ENCODE results near the gene MTTP. TPM values are rescaled to one million over a fixed set of nuclear protein-coding genes. Genes with fewer than 3 reads are reported as not detected.

Gene MTTP
- total and polyA plus RNA-seq, 2 experiments from 2014 or later = 0.08 to 0.14 TPM

DNA sequence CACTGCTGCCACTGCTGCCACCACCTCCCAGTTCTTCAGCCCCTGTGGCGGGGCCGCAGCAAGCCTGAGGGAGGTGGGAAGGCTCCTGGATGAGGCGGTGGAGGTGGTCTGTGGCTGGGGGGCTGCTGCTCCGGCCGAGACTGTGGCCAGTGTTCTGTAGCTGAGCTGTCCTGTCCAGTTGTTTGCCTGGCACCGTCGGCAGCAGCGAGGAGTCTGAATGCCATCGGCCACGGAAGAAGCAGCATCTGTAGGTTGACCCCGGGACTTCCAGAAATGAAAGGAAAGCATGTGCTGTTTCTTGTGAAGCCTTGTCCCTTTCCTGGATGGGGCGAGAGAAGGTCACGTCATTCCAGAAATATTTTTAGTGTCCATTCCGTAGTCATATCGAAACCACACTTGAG is 79.7 kb downstream of the MTTP start:
- H3K27me3 ChIP-seq (ENCODE audit: insufficient read depth) = no peaks in the 10 kb centered on the region
- DNase-seq (ENCODE audit: low spot score) = no peak
- H3K4me1 ChIP-seq (ENCODE audit: insufficient read depth) = no peaks in the 10 kb centered on the region
- no peaks in the 10 kb centered on the region for H3K36me3 Mint-ChIP-seq (ENCODE audit: low read depth)
- no peaks in the 10 kb centered on the region for H3K36me3 ChIP-seq (ENCODE audit: insufficient read depth)
- H3K4me1 Mint-ChIP-seq = no peaks in the 10 kb centered on the region; the same call in 2 of the 3 replicates
- no peaks in the 10 kb centered on the region for H3K9me2 ChIP-seq (ENCODE audit: insufficient read depth)
- H3K27ac ChIP-seq (ENCODE audit: low read depth) = no peak overlapping the region
- no peaks in the 10 kb centered on the region for H4K20me1 ChIP-seq (replicated peaks; ENCODE audit: insufficient read depth)
- no peak for ATAC-seq
- H3K4me3 Mint-ChIP-seq = no peak overlapping the region
- no peak overlapping the region for H3K4me2 ChIP-seq
- H3K9me3 Mint-ChIP-seq = no peaks in the 10 kb centered on the region
- TF ChIP-seq, protein P1, sequence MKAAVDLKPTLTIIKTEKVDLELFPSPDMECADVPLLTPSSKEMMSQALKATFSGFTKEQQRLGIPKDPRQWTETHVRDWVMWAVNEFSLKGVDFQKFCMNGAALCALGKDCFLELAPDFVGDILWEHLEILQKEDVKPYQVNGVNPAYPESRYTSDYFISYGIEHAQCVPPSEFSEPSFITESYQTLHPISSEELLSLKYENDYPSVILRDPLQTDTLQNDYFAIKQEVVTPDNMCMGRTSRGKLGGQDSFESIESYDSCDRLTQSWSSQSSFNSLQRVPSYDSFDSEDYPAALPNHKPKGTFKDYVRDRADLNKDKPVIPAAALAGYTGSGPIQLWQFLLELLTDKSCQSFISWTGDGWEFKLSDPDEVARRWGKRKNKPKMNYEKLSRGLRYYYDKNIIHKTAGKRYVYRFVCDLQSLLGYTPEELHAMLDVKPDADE (IDR thresholded peaks at IDR 0.05) = no peak
- no peak for TF ChIP-seq EZH2phosphoT487 (IDR thresholded peaks at IDR 0.05; ENCODE audit: unreplicated experiment)
- no peak overlapping the region for H3K4me3 ChIP-seq
- no peaks in the 10 kb centered on the region for H3K79me2 ChIP-seq (replicated peaks; ENCODE audit: insufficient read depth)
- no peak overlapping the region for H2AFZ ChIP-seq
- H3K27ac Mint-ChIP-seq = no peak overlapping the region
- peaks cover 4% of the 10 kb centered on the region for H3K27me3 Mint-ChIP-seq (ENCODE audit: insufficient read depth, low read depth, poor library complexity)
- H3F3A ChIP-seq (replicated peaks; ENCODE audit: low read depth) = no peaks in the 10 kb centered on the region

DNA sequence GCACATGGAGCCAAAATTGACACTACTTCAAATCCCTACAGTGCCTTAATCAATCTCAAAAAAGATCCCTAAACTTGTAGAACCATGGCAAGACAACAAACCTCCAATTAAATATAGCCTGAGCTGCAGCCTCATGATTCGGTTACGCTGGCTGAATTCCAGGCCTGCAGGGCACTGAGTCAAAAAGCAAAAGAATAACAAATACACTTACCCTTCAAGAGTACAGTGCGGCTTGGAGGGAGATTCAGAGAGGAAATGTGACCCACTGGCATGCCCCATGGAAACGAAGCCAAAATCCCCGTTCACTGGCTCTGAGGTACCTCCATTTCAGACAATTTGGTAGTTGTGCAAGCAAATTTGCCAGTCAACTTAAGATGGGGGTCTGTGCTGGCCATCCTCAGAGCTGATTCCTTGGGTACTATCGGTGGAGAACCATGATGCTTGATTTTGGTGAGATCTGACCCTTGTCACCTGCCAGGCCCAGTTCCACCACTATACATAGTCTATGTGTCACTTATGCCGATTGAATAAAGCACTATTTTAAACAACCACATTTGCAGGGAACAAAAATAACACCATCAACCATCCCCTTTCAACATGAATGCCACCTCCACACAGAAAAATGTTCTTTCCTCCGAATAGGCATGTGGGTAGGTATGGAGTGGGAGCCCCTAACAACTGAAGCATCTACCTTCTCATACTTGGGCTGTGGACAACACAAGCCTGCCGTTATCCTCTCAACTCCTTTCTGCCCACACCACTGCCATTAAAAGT is 80.9 kb downstream of the MTTP start:
- no peak for ATAC-seq
- no peak for TF ChIP-seq ZNF114 (CRISPR knock-in tag; IDR thresholded peaks at IDR 0.05)
- no peak for TF ChIP-seq ZNF331 (CRISPR knock-in tag; IDR thresholded peaks at IDR 0.05; ENCODE audit: low read depth)
- no peak for TF ChIP-seq STAT1 (IDR thresholded peaks at IDR 0.05; ENCODE audit: unreplicated experiment)
- TF ChIP-seq, protein P2, sequence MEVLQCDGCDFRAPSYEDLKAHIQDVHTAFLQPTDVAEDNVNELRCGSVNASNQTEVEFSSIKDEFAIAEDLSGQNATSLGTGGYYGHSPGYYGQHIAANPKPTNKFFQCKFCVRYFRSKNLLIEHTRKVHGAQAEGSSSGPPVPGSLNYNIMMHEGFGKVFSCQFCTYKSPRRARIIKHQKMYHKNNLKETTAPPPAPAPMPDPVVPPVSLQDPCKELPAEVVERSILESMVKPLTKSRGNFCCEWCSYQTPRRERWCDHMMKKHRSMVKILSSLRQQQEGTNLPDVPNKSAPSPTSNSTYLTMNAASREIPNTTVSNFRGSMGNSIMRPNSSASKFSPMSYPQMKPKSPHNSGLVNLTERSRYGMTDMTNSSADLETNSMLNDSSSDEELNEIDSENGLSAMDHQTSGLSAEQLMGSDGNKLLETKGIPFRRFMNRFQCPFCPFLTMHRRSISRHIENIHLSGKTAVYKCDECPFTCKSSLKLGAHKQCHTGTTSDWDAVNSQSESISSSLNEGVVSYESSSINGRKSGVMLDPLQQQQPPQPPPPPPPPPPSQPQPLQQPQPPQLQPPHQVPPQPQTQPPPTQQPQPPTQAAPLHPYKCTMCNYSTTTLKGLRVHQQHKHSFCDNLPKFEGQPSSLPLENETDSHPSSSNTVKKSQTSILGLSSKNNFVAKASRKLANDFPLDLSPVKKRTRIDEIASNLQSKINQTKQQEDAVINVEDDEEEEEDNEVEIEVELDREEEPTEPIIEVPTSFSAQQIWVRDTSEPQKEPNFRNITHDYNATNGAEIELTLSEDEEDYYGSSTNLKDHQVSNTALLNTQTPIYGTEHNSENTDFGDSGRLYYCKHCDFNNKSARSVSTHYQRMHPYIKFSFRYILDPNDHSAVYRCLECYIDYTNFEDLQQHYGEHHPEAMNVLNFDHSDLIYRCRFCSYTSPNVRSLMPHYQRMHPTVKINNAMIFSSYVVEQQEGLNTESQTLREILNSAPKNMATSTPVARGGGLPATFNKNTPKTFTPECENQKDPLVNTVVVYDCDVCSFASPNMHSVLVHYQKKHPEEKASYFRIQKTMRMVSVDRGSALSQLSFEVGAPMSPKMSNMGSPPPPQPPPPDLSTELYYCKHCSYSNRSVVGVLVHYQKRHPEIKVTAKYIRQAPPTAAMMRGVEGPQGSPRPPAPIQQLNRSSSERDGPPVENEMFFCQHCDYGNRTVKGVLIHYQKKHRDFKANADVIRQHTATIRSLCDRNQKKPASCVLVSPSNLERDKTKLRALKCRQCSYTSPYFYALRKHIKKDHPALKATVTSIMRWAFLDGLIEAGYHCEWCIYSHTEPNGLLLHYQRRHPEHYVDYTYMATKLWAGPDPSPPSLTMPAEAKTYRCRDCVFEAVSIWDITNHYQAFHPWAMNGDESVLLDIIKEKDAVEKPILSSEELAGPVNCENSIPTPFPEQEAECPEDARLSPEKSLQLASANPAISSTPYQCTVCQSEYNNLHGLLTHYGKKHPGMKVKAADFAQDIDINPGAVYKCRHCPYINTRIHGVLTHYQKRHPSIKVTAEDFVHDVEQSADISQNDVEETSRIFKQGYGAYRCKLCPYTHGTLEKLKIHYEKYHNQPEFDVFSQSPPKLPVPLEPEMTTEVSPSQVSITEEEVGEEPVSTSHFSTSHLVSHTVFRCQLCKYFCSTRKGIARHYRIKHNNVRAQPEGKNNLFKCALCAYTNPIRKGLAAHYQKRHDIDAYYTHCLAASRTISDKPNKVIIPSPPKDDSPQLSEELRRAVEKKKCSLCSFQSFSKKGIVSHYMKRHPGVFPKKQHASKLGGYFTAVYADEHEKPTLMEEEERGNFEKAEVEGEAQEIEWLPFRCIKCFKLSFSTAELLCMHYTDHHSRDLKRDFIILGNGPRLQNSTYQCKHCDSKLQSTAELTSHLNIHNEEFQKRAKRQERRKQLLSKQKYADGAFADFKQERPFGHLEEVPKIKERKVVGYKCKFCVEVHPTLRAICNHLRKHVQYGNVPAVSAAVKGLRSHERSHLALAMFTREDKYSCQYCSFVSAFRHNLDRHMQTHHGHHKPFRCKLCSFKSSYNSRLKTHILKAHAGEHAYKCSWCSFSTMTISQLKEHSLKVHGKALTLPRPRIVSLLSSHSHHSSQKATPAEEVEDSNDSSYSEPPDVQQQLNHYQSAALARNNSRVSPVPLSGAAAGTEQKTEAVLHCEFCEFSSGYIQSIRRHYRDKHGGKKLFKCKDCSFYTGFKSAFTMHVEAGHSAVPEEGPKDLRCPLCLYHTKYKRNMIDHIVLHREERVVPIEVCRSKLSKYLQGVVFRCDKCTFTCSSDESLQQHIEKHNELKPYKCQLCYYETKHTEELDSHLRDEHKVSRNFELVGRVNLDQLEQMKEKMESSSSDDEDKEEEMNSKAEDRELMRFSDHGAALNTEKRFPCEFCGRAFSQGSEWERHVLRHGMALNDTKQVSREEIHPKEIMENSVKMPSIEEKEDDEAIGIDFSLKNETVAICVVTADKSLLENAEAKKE (CRISPR knock-in tag; IDR thresholded peaks at IDR 0.05) = no peak
- TF ChIP-seq, protein P1 (IDR thresholded peaks at IDR 0.05) = no peak
- no peak for TF ChIP-seq EZH2phosphoT487 (IDR thresholded peaks at IDR 0.05; ENCODE audit: unreplicated experiment)
- no peak for TF ChIP-seq EZH2 (IDR thresholded peaks at IDR 0.05; ENCODE audit: low read depth, unreplicated experiment)
- H3K27me3 Mint-ChIP-seq (ENCODE audit: insufficient read depth, low read depth, poor library complexity) = peaks cover 3% of the 10 kb centered on the region

More for the DNA sequence above, 80.9 kb downstream of the MTTP start:
- no peaks in the 10 kb centered on the region for H3K36me3 ChIP-seq (ENCODE audit: insufficient read depth)
- H3K4me3 Mint-ChIP-seq = no peak overlapping the region
- no peaks in the 10 kb centered on the region for H3K79me2 ChIP-seq (replicated peaks; ENCODE audit: insufficient read depth)
- H3K9me3 Mint-ChIP-seq = no peaks in the 10 kb centered on the region
- H3K9me2 ChIP-seq (ENCODE audit: insufficient read depth) = no peaks in the 10 kb centered on the region
- no peak overlapping the region for H3K4me3 ChIP-seq
- H3K27me3 ChIP-seq (ENCODE audit: insufficient read depth) = no peaks in the 10 kb centered on the region
- no peak overlapping the region for H3K4me2 ChIP-seq
- H4K20me1 ChIP-seq (replicated peaks; ENCODE audit: insufficient read depth) = no peaks in the 10 kb centered on the region
- DNase-seq (ENCODE audit: low spot score) = no peak
- no peaks in the 10 kb centered on the region for H3K36me3 Mint-ChIP-seq (ENCODE audit: low read depth)
- no peak overlapping the region; the same call in 1 of the 2 replicates for H2AFZ ChIP-seq
- no peak overlapping the region for H3K27ac ChIP-seq (ENCODE audit: low read depth)
- no peak overlapping the region for H3K27ac Mint-ChIP-seq
- no peaks in the 10 kb centered on the region; the same call in 2 of the 3 replicates for H3K4me1 Mint-ChIP-seq
- H3K4me1 ChIP-seq (ENCODE audit: insufficient read depth) = no peaks in the 10 kb centered on the region
- no peaks in the 10 kb centered on the region for H3F3A ChIP-seq (replicated peaks; ENCODE audit: low read depth)
